CD4-positive, alpha-beta memory T cell (primary cell): Measurements from ENCODE around the gene ZDHHC1. TPM values are rescaled to one million over a fixed set of nuclear protein-coding genes. Genes with fewer than 3 reads are reported as not detected.
A peak's percentile ranks its signal among the peaks of the same experiment; 100 is the strongest.

Source experiments
- CTCF ChIA-PET: fragments of 350-600 bp; sonication (Branson Sonifier 250); formaldehyde crosslinking; loops from one replicate; lab custom pipeline; 2021; ENCODE audit warnings: inconsistent platforms; ENCODE audit not compliant: partially characterized antibody; lab: Charles Lee
- POLR2A ChIA-PET: fragments of 350-600 bp; sonication (Branson Sonifier 250); formaldehyde crosslinking; loops from one replicate; lab custom pipeline; 2021; ENCODE audit not compliant: partially characterized antibody; lab: Charles Lee
- DNase-seq, 5 donors: peaks; one replicate each; pipeline versions ENCODE4 v3.0.0 to v3.0.0-alpha.2; 2020 to 2022; ENCODE audit warnings: mixed read lengths in 1 of 5
- H3K27ac ChIP-seq: one replicate; pipeline ENCODE4 v1.7.0; 2013; ENCODE audit warnings: low read depth, low read length
- H3K27me3 ChIP-seq: 2 replicates; pipeline ENCODE4 v1.7.0; 2013; ENCODE audit warnings: mild to moderate bottlenecking, low read length, moderate library complexity; ENCODE audit not compliant: insufficient read depth
- H3K36me3 ChIP-seq: 2 replicates; pipeline ENCODE4 v1.7.0; 2013; ENCODE audit warnings: mild to moderate bottlenecking, low read length, moderate library complexity; ENCODE audit not compliant: insufficient read depth
- H3K4me1 ChIP-seq: 2 replicates; pipeline ENCODE4 v1.7.0; 2013; ENCODE audit warnings: mild to moderate bottlenecking, low read length, moderate library complexity; ENCODE audit not compliant: insufficient read depth
- H3K4me3 ChIP-seq, 2 donors: one replicate each; pipeline ENCODE4 v1.7.0; 2013; ENCODE audit warnings: low read length in 2 of 2, mild to moderate bottlenecking in 1 of 2
- H3K9me3 ChIP-seq, 2 donors: one replicate each; pipeline ENCODE4 v1.7.0; 2013; ENCODE audit warnings: low read length in 2 of 2, control low read depth in 1 of 2; ENCODE audit not compliant: control insufficient read depth in 1 of 2
- H3K27ac Mint-ChIP-seq, 7 donors: one replicate each; pipeline ENCODE4 v1.8.0; 2020 to 2021; ENCODE audit warnings: mixed read lengths in 7 of 7, mild to moderate bottlenecking in 6 of 7, inconsistent platforms in 3 of 7, moderate library complexity in 3 of 7
- H3K27me3 Mint-ChIP-seq, 2 donors: one replicate each; pipeline ENCODE4 v1.8.0; 2020 to 2021; ENCODE audit warnings: mixed read lengths in 2 of 2
- H3K36me3 Mint-ChIP-seq, 2 donors: one replicate each; pipeline ENCODE4 v1.8.0; 2020 to 2021; ENCODE audit warnings: mixed read lengths in 2 of 2, inconsistent platforms in 1 of 2, mild to moderate bottlenecking in 1 of 2
- H3K4me1 Mint-ChIP-seq, 4 donors: one replicate each; pipeline ENCODE4 v1.8.0; 2020 to 2021; ENCODE audit warnings: mixed read lengths in 4 of 4, mild to moderate bottlenecking in 1 of 4
- H3K4me3 Mint-ChIP-seq, 8 donors: one replicate each; pipeline ENCODE4 v1.8.0; 2020 to 2021; ENCODE audit warnings: mixed read lengths in 8 of 8, mild to moderate bottlenecking in 7 of 8, moderate library complexity in 6 of 8, inconsistent platforms in 3 of 8
- H3K9me3 Mint-ChIP-seq, 8 donors: one replicate each; pipeline ENCODE4 v1.8.0; 2020 to 2021; ENCODE audit warnings: mixed read lengths in 8 of 8, mild to moderate bottlenecking in 5 of 8, inconsistent platforms in 3 of 8, moderate library complexity in 1 of 8
- intact Hi-C: fragments of 100-400 bp; cut with micrococcal nuclease; formaldehyde crosslinking; loops from one replicate; pipeline ENCODE4 v1.15.1; 2023
- polyA plus RNA-seq, 2 donors: library from polyadenylated mRNA; unstranded; fragments of 300-500 nt; fragmentation: Illumina TruSeq; gene quantifications; one replicate each; pipeline ENCODE4 v1.2.3, GENCODE V29; 2021
- total RNA-seq, 2 experiments: library from RNA; stranded (reverse); gene quantifications; one replicate each; pipeline ENCODE4 v1.2.3, GENCODE V29; 2021

Gene ZDHHC1
- total and polyA plus RNA-seq, 4 experiments from 2014 or later, result not detected

- Histone ChIP-seq H3K9me3 (no peaks in the 10 kb centered on the region), H3K4me3 (peak within 1 kb of the TSS in 1 of 2 donors; percentile 18), H3K36me3 (no peaks in the 10 kb centered on the region), H3K4me1 (peaks cover 15% of the 10 kb centered on the region), H3K27ac (no peak within 1 kb of the TSS), H3K27me3 (peaks cover 18% of the 10 kb centered on the region)
- peak in 4 of 5 donors; percentile 16 to 44 (median 19) for DNase-seq
- Mint-ChIP-seq H3K27ac (peak within 1 kb of the TSS in 2 of 7 donors; percentile 41 to 79), H3K9me3 (peaks cover 0 to 1% (median 0%) of the 10 kb centered on the region in 8 donors), H3K4me3 (peak within 1 kb of the TSS; percentile 48 to 81 (median 68)), H3K4me1 (peaks cover 2 to 9% (median 5%) of the 10 kb centered on the region in 4 donors), H3K36me3 (no peaks in the 10 kb centered on the region), H3K27me3 (peaks cover 12 to 24% of the 10 kb centered on the region in 2 donors)
- CTCF ChIA-PET, result interaction anchor here (1.1 kb wide), 1 partner anchor 88 kb away, joined by 3 read pairs; the partner anchor contains the start of gene ATP6V0D1
- POLR2A ChIA-PET, result no interaction called here
- intact Hi-C loops, result no loop called here
Observed at GRCh38 chr16:67393111-67393787, 23.0 kb downstream of the ZDHHC1 start, which contains the start of gene TPPP3. Gene TPPP3, minus strand, starts transcription at chr16:67393498. Its CDS starts 2,387 bp downstream, at chr16:67391111.

- no peak for DNase-seq
- intact Hi-C loops, result no loop called here
- peaks cover 2 to 9% (median 5%) of the 10 kb centered on the region in 4 donors for H3K4me1 Mint-ChIP-seq
- H3K9me3 Mint-ChIP-seq, result no peaks in the 10 kb centered on the region
- peak overlapping the region in 1 of 8 donors; percentile 33 for H3K4me3 Mint-ChIP-seq
- peaks cover 12 to 24% of the 10 kb centered on the region in 2 donors for H3K27me3 Mint-ChIP-seq
- ChIA-PET CTCF (no interaction called here), POLR2A (no interaction called here)
- Histone ChIP-seq H3K27me3 (peaks cover 18% of the 10 kb centered on the region), H3K4me3 (no peak overlapping the region), H3K4me1 (peaks cover 15% of the 10 kb centered on the region), H3K27ac (no peak overlapping the region), H3K36me3 (no peaks in the 10 kb centered on the region), H3K9me3 (no peaks in the 10 kb centered on the region)
- H3K36me3 Mint-ChIP-seq, result no peaks in the 10 kb centered on the region
- H3K27ac Mint-ChIP-seq, result peak overlapping the region in 1 of 7 donors; percentile 41
Observed at GRCh38 chr16:67392301-67393059, 23.8 kb downstream of the ZDHHC1 start.

GRCh38 chr16:67391424-67392300, 24.6 kb downstream of the ZDHHC1 start:
- Mint-ChIP-seq H3K27ac (no peak overlapping the region), H3K27me3 (peaks cover 12 to 20% of the 10 kb centered on the region in 2 donors), H3K4me3 (peak overlapping the region in 1 of 8 donors; percentile 53), H3K36me3 (no peaks in the 10 kb centered on the region), H3K4me1 (peaks cover 2 to 9% (median 5%) of the 10 kb centered on the region in 4 donors), H3K9me3 (no peaks in the 10 kb centered on the region)
- Histone ChIP-seq H3K36me3 (no peaks in the 10 kb centered on the region), H3K4me1 (peaks cover 15% of the 10 kb centered on the region), H3K27me3 (peaks cover 18% of the 10 kb centered on the region), H3K4me3 (no peak overlapping the region), H3K27ac (no peak overlapping the region), H3K9me3 (no peaks in the 10 kb centered on the region)
- no peak for DNase-seq
- ChIA-PET CTCF (no interaction called here), POLR2A (no interaction called here)
- intact Hi-C loops, result no loop called here

- Histone ChIP-seq H3K4me3 (no peak overlapping the region), H3K4me1 (peaks cover 15% of the 10 kb centered on the region), H3K27me3 (peaks cover 18% of the 10 kb centered on the region), H3K9me3 (no peaks in the 10 kb centered on the region), H3K27ac (no peak overlapping the region), H3K36me3 (no peaks in the 10 kb centered on the region)
- ChIA-PET CTCF (no interaction called here), POLR2A (no interaction called here)
- peaks cover 2 to 9% (median 5%) of the 10 kb centered on the region in 4 donors for H3K4me1 Mint-ChIP-seq
- intact Hi-C loops, result no loop called here
- DNase-seq, result no peak
- no peak overlapping the region for H3K4me3 Mint-ChIP-seq
- H3K27me3 Mint-ChIP-seq, result peaks cover 11 to 20% of the 10 kb centered on the region in 2 donors
- no peak overlapping the region for H3K27ac Mint-ChIP-seq
- H3K9me3 Mint-ChIP-seq, result no peaks in the 10 kb centered on the region
- no peaks in the 10 kb centered on the region for H3K36me3 Mint-ChIP-seq
Observed at GRCh38 chr16:67390816-67391423, 25.4 kb downstream of the ZDHHC1 start.

- H3K27ac Mint-ChIP-seq, result peak overlapping the region in 1 of 7 donors; percentile 26
- H3K9me3 Mint-ChIP-seq, result no peaks in the 10 kb centered on the region
- no peak for DNase-seq
- H3K36me3 ChIP-seq, result no peaks in the 10 kb centered on the region
- H3K9me3 ChIP-seq, result no peaks in the 10 kb centered on the region
- H3K27me3 ChIP-seq, result peaks cover 14% of the 10 kb centered on the region
- ChIA-PET POLR2A (no interaction called here), CTCF (no interaction called here)
- H3K4me1 Mint-ChIP-seq, result peaks cover 2 to 9% (median 5%) of the 10 kb centered on the region in 4 donors
- H3K27ac ChIP-seq, result no peak overlapping the region
- H3K27me3 Mint-ChIP-seq, result peaks cover 8 to 14% of the 10 kb centered on the region in 2 donors
- intact Hi-C loops, result no loop called here
- H3K36me3 Mint-ChIP-seq, result no peaks in the 10 kb centered on the region
- H3K4me3 Mint-ChIP-seq, result peak overlapping the region in 1 of 8 donors; percentile 39
- H3K4me3 ChIP-seq, result no peak overlapping the region
- peaks cover 14% of the 10 kb centered on the region for H3K4me1 ChIP-seq
Observed at GRCh38 chr16:67389911-67390815, 26.1 kb downstream of the ZDHHC1 start.

- H3K9me3 Mint-ChIP-seq, result no peaks in the 10 kb centered on the region
- H3K36me3 Mint-ChIP-seq, result no peaks in the 10 kb centered on the region
- H3K4me3 Mint-ChIP-seq, result no peak overlapping the region
- no peak overlapping the region for H3K4me3 ChIP-seq
- H3K9me3 ChIP-seq, result no peaks in the 10 kb centered on the region
- intact Hi-C loops, result no loop called here
- peaks cover 1% of the 10 kb centered on the region for H3K4me1 ChIP-seq
- H3K27me3 ChIP-seq, result peaks cover 5% of the 10 kb centered on the region
- peak overlapping the region in 1 of 7 donors; percentile 64 for H3K27ac Mint-ChIP-seq
- H3K27ac ChIP-seq, result no peak overlapping the region
- H3K36me3 ChIP-seq, result no peaks in the 10 kb centered on the region
- DNase-seq, result no peak
- peaks cover 4 to 9% of the 10 kb centered on the region in 2 donors for H3K27me3 Mint-ChIP-seq
- CTCF ChIA-PET, result interaction anchor here (1.1 kb wide), 1 partner anchor 14 kb away, joined by 3 read pairs; no protein-coding TSS in a partner anchor
- peaks cover 0 to 2% (median under 1%) of the 10 kb centered on the region in 4 donors for H3K4me1 Mint-ChIP-seq
- POLR2A ChIA-PET, result no interaction called here
Observed at GRCh38 chr16:67388591-67388990, 27.7 kb downstream of the ZDHHC1 start.
